ENCODE measurements around the gene RGSL1. TPM values are rescaled to one million over a fixed set of nuclear protein-coding genes. Genes with fewer than 3 reads are reported as not detected.

The RGSL1 gene
- total RNA-seq, 1 experiment from 2014 or later: not detected

- H3K4me3 ChIP-seq (ENCODE audit: low read length): no peak overlapping the region
- H3K79me2 ChIP-seq (ENCODE audit: low read length): no peaks in the 10 kb centered on the region
- H3K27me3 ChIP-seq (ENCODE audit: low read length): peaks cover 21% of the 10 kb centered on the region
- ChIA-PET CTCF (interaction anchor here (0.6 kb wide), 1 partner anchor 31 kb away, joined by 5 read pairs; no protein-coding TSS in a partner anchor), POLR2A (ENCODE audit: unreplicated experiment) (no interaction called here)
- TF ChIP-seq, protein P1, sequence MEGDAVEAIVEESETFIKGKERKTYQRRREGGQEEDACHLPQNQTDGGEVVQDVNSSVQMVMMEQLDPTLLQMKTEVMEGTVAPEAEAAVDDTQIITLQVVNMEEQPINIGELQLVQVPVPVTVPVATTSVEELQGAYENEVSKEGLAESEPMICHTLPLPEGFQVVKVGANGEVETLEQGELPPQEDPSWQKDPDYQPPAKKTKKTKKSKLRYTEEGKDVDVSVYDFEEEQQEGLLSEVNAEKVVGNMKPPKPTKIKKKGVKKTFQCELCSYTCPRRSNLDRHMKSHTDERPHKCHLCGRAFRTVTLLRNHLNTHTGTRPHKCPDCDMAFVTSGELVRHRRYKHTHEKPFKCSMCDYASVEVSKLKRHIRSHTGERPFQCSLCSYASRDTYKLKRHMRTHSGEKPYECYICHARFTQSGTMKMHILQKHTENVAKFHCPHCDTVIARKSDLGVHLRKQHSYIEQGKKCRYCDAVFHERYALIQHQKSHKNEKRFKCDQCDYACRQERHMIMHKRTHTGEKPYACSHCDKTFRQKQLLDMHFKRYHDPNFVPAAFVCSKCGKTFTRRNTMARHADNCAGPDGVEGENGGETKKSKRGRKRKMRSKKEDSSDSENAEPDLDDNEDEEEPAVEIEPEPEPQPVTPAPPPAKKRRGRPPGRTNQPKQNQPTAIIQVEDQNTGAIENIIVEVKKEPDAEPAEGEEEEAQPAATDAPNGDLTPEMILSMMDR (conservative IDR thresholded peaks at IDR 0.05; ENCODE audit: low read depth, low read length): no peak
- TF ChIP-seq EZH2 (IDR thresholded peaks at IDR 0.05; ENCODE audit: low read length, unreplicated experiment) (no peak), EZH2phosphoT487 (IDR thresholded peaks at IDR 0.05; ENCODE audit: borderline replicate concordance, low read length) (no peak)
- intact Hi-C loops (cut with micrococcal nuclease): no loop called here
- H3K9me2 ChIP-seq (replicated peaks; ENCODE audit: low read length): no peaks in the 10 kb centered on the region
- BruUV-seq (replicated peaks): no TSS peak
- DNase-seq (no peak), ATAC-seq (no peak)
- no peaks in the 10 kb centered on the region for H4K20me1 ChIP-seq (ENCODE audit: low read length)
- H3K9ac ChIP-seq (ENCODE audit: low read length): no peak overlapping the region
- no peaks in the 10 kb centered on the region for H3K36me3 ChIP-seq (ENCODE audit: low read depth, low read length)
- H3K27ac ChIP-seq (ENCODE audit: low read length): no peak overlapping the region
- H3K9me3 ChIP-seq (ENCODE audit: low read length): no peaks in the 10 kb centered on the region
- no peaks in the 10 kb centered on the region for H3K4me1 ChIP-seq (ENCODE audit: insufficient read depth, low read length)
- H3F3A ChIP-seq (ENCODE audit: low read length, unreplicated experiment): no peaks in the 10 kb centered on the region
- no peak overlapping the region for H3K4me2 ChIP-seq (ENCODE audit: low read length)
- H2AFZ ChIP-seq (ENCODE audit: low read length): no peak overlapping the region
Measured at GRCh38 chr1:182413486-182413885, 36.5 kb upstream of the RGSL1 start.

DNA sequence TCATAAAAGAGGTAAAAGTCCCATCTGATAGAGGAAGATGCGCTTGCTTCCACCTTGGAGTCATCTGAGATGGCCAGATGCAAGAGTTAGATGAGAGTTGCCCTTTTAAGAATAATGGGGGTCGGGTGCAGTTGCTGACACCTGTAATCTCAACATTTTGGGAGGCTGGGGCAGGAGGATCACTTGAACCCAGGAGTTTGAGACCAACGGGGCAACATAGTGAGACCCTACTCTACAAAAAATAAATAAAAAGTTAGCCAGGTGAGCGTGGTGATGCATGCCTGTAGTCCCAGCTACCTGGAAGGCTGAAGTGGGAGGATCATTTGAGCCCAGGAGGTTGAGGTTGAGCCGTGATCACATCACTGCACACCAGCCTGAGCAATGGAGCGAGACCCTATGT, 36.0 kb upstream of the RGSL1 start:
- CTCF ChIA-PET: no interaction called here
- intact Hi-C loops (cut with micrococcal nuclease): no loop called here
- TF ChIP-seq, protein P1 (conservative IDR thresholded peaks at IDR 0.05; ENCODE audit: low read depth, low read length): no peak
- no peak for TF ChIP-seq EZH2 (IDR thresholded peaks at IDR 0.05; ENCODE audit: low read length, unreplicated experiment)
- no peak for TF ChIP-seq EZH2phosphoT487 (IDR thresholded peaks at IDR 0.05; ENCODE audit: borderline replicate concordance, low read length)

GRCh38 chr1:182415789-182416188, 34.2 kb upstream of the RGSL1 start:
- Histone ChIP-seq H3K9ac (ENCODE audit: low read length) (no peak overlapping the region), H3K4me3 (ENCODE audit: low read length) (no peak overlapping the region), H3K4me1 (ENCODE audit: insufficient read depth, low read length) (no peaks in the 10 kb centered on the region), H3K27me3 (ENCODE audit: low read length) (peaks cover 21% of the 10 kb centered on the region), H3K27ac (ENCODE audit: low read length) (no peak overlapping the region), H3F3A (ENCODE audit: low read length, unreplicated experiment) (no peaks in the 10 kb centered on the region), H3K36me3 (ENCODE audit: low read depth, low read length) (no peaks in the 10 kb centered on the region), H3K9me2 (replicated peaks; ENCODE audit: low read length) (no peaks in the 10 kb centered on the region), H2AFZ (ENCODE audit: low read length) (no peak overlapping the region), H4K20me1 (ENCODE audit: low read length) (no peaks in the 10 kb centered on the region), H3K9me3 (ENCODE audit: low read length) (no peaks in the 10 kb centered on the region), H3K79me2 (ENCODE audit: low read length) (no peaks in the 10 kb centered on the region), H3K4me2 (ENCODE audit: low read length) (no peak overlapping the region)
- POLR2A ChIA-PET (ENCODE audit: unreplicated experiment): no interaction called here
- intact Hi-C loops (cut with micrococcal nuclease): no loop called here
- BruUV-seq (replicated peaks): no TSS peak
- ATAC-seq: no peak
- CTCF ChIA-PET: no interaction called here
- TF ChIP-seq, protein P1 (conservative IDR thresholded peaks at IDR 0.05; ENCODE audit: low read depth, low read length): no peak
- TF ChIP-seq EZH2phosphoT487 (IDR thresholded peaks at IDR 0.05; ENCODE audit: borderline replicate concordance, low read length) (no peak), EZH2 (IDR thresholded peaks at IDR 0.05; ENCODE audit: low read length, unreplicated experiment) (no peak)
- no peak for DNase-seq

More for the DNA sequence above, 36.0 kb upstream of the RGSL1 start:
- H3K79me2 ChIP-seq (ENCODE audit: low read length): no peaks in the 10 kb centered on the region
- H3K27me3 ChIP-seq (ENCODE audit: low read length): peaks cover 21% of the 10 kb centered on the region
- no peaks in the 10 kb centered on the region for H3K9me2 ChIP-seq (replicated peaks; ENCODE audit: low read length)
- H3K36me3 ChIP-seq (ENCODE audit: low read depth, low read length): no peaks in the 10 kb centered on the region
- H3K4me1 ChIP-seq (ENCODE audit: insufficient read depth, low read length): no peaks in the 10 kb centered on the region
- POLR2A ChIA-PET (ENCODE audit: unreplicated experiment): no interaction called here
- no peak overlapping the region for H2AFZ ChIP-seq (ENCODE audit: low read length)
- no peaks in the 10 kb centered on the region for H3K9me3 ChIP-seq (ENCODE audit: low read length)
- H3K9ac ChIP-seq (ENCODE audit: low read length): no peak overlapping the region
- ATAC-seq (no peak), DNase-seq (no peak)
- no TSS peak for BruUV-seq (replicated peaks)
- H3F3A ChIP-seq (ENCODE audit: low read length, unreplicated experiment): no peaks in the 10 kb centered on the region
- H3K27ac ChIP-seq (ENCODE audit: low read length): no peak overlapping the region
- H3K4me2 ChIP-seq (ENCODE audit: low read length): no peak overlapping the region
- no peak overlapping the region for H3K4me3 ChIP-seq (ENCODE audit: low read length)
- no peaks in the 10 kb centered on the region for H4K20me1 ChIP-seq (ENCODE audit: low read length)
